Activated CD4-positive, alpha-beta memory T cell treated with anti-CD3 and anti-CD28 coated beads for 36 hours (primary cell): ENCODE data around the gene TMEM127. TPM values are rescaled to one million over a fixed set of nuclear protein-coding genes. Genes with fewer than 3 reads are reported as not detected.

Experiments
- CTCF ChIA-PET: fragments of 350-600 bp; sonication (Branson Sonifier 250); formaldehyde crosslinking; loops from one replicate; lab custom pipeline; 2021; ENCODE audit warnings: antibody characterized with exemption, inconsistent platforms; lab: Charles Lee
- POLR2A ChIA-PET: fragments of 350-600 bp; sonication (Branson Sonifier 250); formaldehyde crosslinking; loops from one replicate; lab custom pipeline; 2021; ENCODE audit warnings: antibody characterized with exemption; lab: Charles Lee
- DNase-seq: peaks from one replicate; pipeline ENCODE4 v3.0.0-alpha.2; 2020
- H3K27ac Mint-ChIP-seq: one replicate; pipeline ENCODE4 v1.8.0; 2021; ENCODE audit warnings: mixed read lengths
- H3K27me3 Mint-ChIP-seq: one replicate; pipeline ENCODE4 v1.8.0; 2021; ENCODE audit warnings: mixed read lengths
- H3K36me3 Mint-ChIP-seq: one replicate; pipeline ENCODE4 v1.8.0; 2021; ENCODE audit warnings: mixed read lengths
- H3K4me1 Mint-ChIP-seq: one replicate; pipeline ENCODE4 v1.8.0; 2021; ENCODE audit warnings: low read depth, mixed read lengths
- H3K4me3 Mint-ChIP-seq: one replicate; pipeline ENCODE4 v1.8.0; 2021; ENCODE audit warnings: mild to moderate bottlenecking, mixed read lengths
- H3K9me3 Mint-ChIP-seq: one replicate; pipeline ENCODE4 v1.8.0; 2021; ENCODE audit warnings: mixed read lengths
- intact Hi-C: fragments of 100-400 bp; cut with micrococcal nuclease; formaldehyde crosslinking; loops from one replicate; pipeline ENCODE4 v1.15.1; 2023
- total RNA-seq, 2 experiments: library from RNA; stranded (reverse); gene quantifications; one replicate each; pipeline ENCODE4 v1.2.3, GENCODE V29; 2021

Gene TMEM127
- total RNA-seq, 2 experiments from 2014 or later: 19.3 to 22.2 TPM

- CTCF ChIA-PET: interaction anchor here (1.9 kb wide), 1 partner anchor 27 kb away, joined by 4 read pairs; no protein-coding TSS in a partner anchor
- no peak overlapping the region for H3K27ac Mint-ChIP-seq
- DNase-seq: no peak
- POLR2A ChIA-PET: no interaction called here
- H3K4me3 Mint-ChIP-seq: no peak overlapping the region
- no peaks in the 10 kb centered on the region for H3K27me3 Mint-ChIP-seq
- intact Hi-C loops: no loop called here
- no peaks in the 10 kb centered on the region for H3K9me3 Mint-ChIP-seq
- H3K4me1 Mint-ChIP-seq: peaks cover 8% of the 10 kb centered on the region
- H3K36me3 Mint-ChIP-seq: peaks cover 78% of the 10 kb centered on the region
Measured at GRCh38 chr2:96291751-96292150, 26.0 kb upstream of the TMEM127 start.

GRCh38 chr2:96287273-96287856 is 21.6 kb upstream of the TMEM127 start:
- ChIA-PET POLR2A (interaction anchor here (0.9 kb wide), 1 partner anchor 19 kb away, joined by 3 read pairs; no protein-coding TSS in a partner anchor), CTCF (interaction anchor here (0.6 kb wide), 1 partner anchor 20 kb away, joined by 3 read pairs; no protein-coding TSS in a partner anchor)
- no peaks in the 10 kb centered on the region for H3K27me3 Mint-ChIP-seq
- no peak for DNase-seq
- peaks cover 82% of the 10 kb centered on the region for H3K36me3 Mint-ChIP-seq
- no peaks in the 10 kb centered on the region for H3K9me3 Mint-ChIP-seq
- intact Hi-C loops: no loop called here
- peaks cover 8% of the 10 kb centered on the region for H3K4me1 Mint-ChIP-seq
- peak overlapping the region; percentile 74 for H3K27ac Mint-ChIP-seq
- H3K4me3 Mint-ChIP-seq: no peak overlapping the region

GRCh38 chr2:96276787-96277499 is 11.1 kb upstream of the TMEM127 start:
- H3K9me3 Mint-ChIP-seq: no peaks in the 10 kb centered on the region
- no peak overlapping the region for H3K4me3 Mint-ChIP-seq
- no peaks in the 10 kb centered on the region for H3K27me3 Mint-ChIP-seq
- ChIA-PET POLR2A (interaction anchor here (1.5 kb wide), 1 partner anchor 87 kb away, joined by 4 read pairs; no protein-coding TSS in a partner anchor), CTCF (no interaction called here)
- DNase-seq: no peak
- H3K4me1 Mint-ChIP-seq: no peaks in the 10 kb centered on the region
- H3K27ac Mint-ChIP-seq: no peak overlapping the region
- H3K36me3 Mint-ChIP-seq: peaks cover 58% of the 10 kb centered on the region
- intact Hi-C loops: no loop called here

- intact Hi-C loops: no loop called here
- Mint-ChIP-seq H3K27ac (peak overlapping the region; percentile 47), H3K9me3 (no peaks in the 10 kb centered on the region), H3K36me3 (peaks cover 54% of the 10 kb centered on the region), H3K4me1 (no peaks in the 10 kb centered on the region), H3K4me3 (no peak overlapping the region), H3K27me3 (no peaks in the 10 kb centered on the region)
- ChIA-PET POLR2A (no interaction called here), CTCF (no interaction called here)
- no peak for DNase-seq
Measured at GRCh38 chr2:96274355-96275056, 8.7 kb upstream of the TMEM127 start.

GRCh38 chr2:96273763-96274162 is 8.0 kb upstream of the TMEM127 start:
- Mint-ChIP-seq H3K4me1 (peaks cover 3% of the 10 kb centered on the region), H3K9me3 (no peaks in the 10 kb centered on the region), H3K36me3 (peaks cover 53% of the 10 kb centered on the region), H3K27ac (no peak overlapping the region), H3K4me3 (no peak overlapping the region), H3K27me3 (no peaks in the 10 kb centered on the region)
- CTCF ChIA-PET: no interaction called here
- POLR2A ChIA-PET: no interaction called here
- no peak for DNase-seq
- intact Hi-C loops: no loop called here

- DNase-seq: no peak
- CTCF ChIA-PET: interaction anchor here (1.6 kb wide), 1 partner anchor 133 kb away, joined by 3 read pairs; no protein-coding TSS in a partner anchor
- Mint-ChIP-seq H3K27me3 (no peaks in the 10 kb centered on the region), H3K4me3 (no peak overlapping the region), H3K36me3 (peaks cover 48% of the 10 kb centered on the region), H3K27ac (no peak overlapping the region), H3K9me3 (no peaks in the 10 kb centered on the region), H3K4me1 (peaks cover 19% of the 10 kb centered on the region)
- intact Hi-C loops: no loop called here
- POLR2A ChIA-PET: no interaction called here
Measured at GRCh38 chr2:96271995-96272394, 6.2 kb upstream of the TMEM127 start.

GRCh38 chr2:96267159-96267971 is 1.6 kb upstream of the TMEM127 start:
- peaks cover 41% of the 10 kb centered on the region for H3K4me1 Mint-ChIP-seq
- H3K36me3 Mint-ChIP-seq: peaks cover 35% of the 10 kb centered on the region
- intact Hi-C loops: loop anchor here (1.0 to 5.0 kb wide), 6 partner anchors 55 to 270 kb away; partner anchors contain the start of genes ARID5A, DUSP2 and NCAPH
- H3K27ac Mint-ChIP-seq: peak overlapping the region; percentile 89
- POLR2A ChIA-PET: interaction anchor here (0.9 to 3.1 kb wide), 7 partner anchors 21 to 125 kb away, joined by 3 to 20 read pairs (median 5); partner anchors contain the start of genes DUSP2, SNRNP200 and STARD7
- CTCF ChIA-PET: interaction anchor here (0.7 to 2.5 kb wide), 17 partner anchors 20 to 275 kb away, joined by 3 to 20 read pairs (median 4); partner anchors contain the start of genes ANKRD36C, ASTL and STARD7
- H3K9me3 Mint-ChIP-seq: no peaks in the 10 kb centered on the region
- DNase-seq: peak; percentile 80
- H3K27me3 Mint-ChIP-seq: no peaks in the 10 kb centered on the region
- H3K4me3 Mint-ChIP-seq: peak overlapping the region; percentile 99

- peak; percentile 53 for DNase-seq
- Mint-ChIP-seq H3K27me3 (no peaks in the 10 kb centered on the region), H3K9me3 (no peaks in the 10 kb centered on the region), H3K4me1 (peaks cover 56% of the 10 kb centered on the region), H3K27ac (peak overlapping the region; percentile 51), H3K36me3 (peaks cover 31% of the 10 kb centered on the region), H3K4me3 (peak overlapping the region; percentile 99)
- POLR2A ChIA-PET: interaction anchor here (0.6 to 3.1 kb wide), 2 partner anchors 57 to 64 kb away, joined by 3 to 20 read pairs; partner anchors contain the start of gene STARD7
- CTCF ChIA-PET: interaction anchor here (1.0 to 2.1 kb wide), 6 partner anchors 26 to 273 kb away, joined by 3 to 8 read pairs (median 4); partner anchors contain the start of genes ADRA2B, ANKRD36C and STARD7
- intact Hi-C loops: loop anchor here (5.0 kb wide), 2 partner anchors 57 to 272 kb away; partner anchors contain the start of gene ARID5A
Measured at GRCh38 chr2:96265349-96265839, 403 bp downstream of the TMEM127 start.

- H3K36me3 Mint-ChIP-seq: peaks cover 29% of the 10 kb centered on the region
- peaks cover 62% of the 10 kb centered on the region for H3K4me1 Mint-ChIP-seq
- H3K9me3 Mint-ChIP-seq: no peaks in the 10 kb centered on the region
- no peaks in the 10 kb centered on the region for H3K27me3 Mint-ChIP-seq
- intact Hi-C loops: loop anchor here (5.0 kb wide), 2 partner anchors 57 to 272 kb away; partner anchors contain the start of gene ARID5A
- peak overlapping the region; percentile 51 for H3K27ac Mint-ChIP-seq
- H3K4me3 Mint-ChIP-seq: peak overlapping the region; percentile 80
- peak; percentile 39 for DNase-seq
- ChIA-PET POLR2A (no interaction called here), CTCF (interaction anchor here (0.6 to 1.4 kb wide), 8 partner anchors 28 to 272 kb away, joined by 3 to 5 read pairs (median 3); partner anchors contain the start of gene STARD7)
Measured at GRCh38 chr2:96264656-96265348, 995 bp downstream of the TMEM127 start.

- Mint-ChIP-seq H3K9me3 (no peaks in the 10 kb centered on the region), H3K36me3 (peaks cover 25% of the 10 kb centered on the region), H3K4me1 (peaks cover 70% of the 10 kb centered on the region), H3K27ac (no peak overlapping the region), H3K4me3 (peak overlapping the region; percentile 80), H3K27me3 (no peaks in the 10 kb centered on the region)
- DNase-seq: no peak
- CTCF ChIA-PET: interaction anchor here (0.6 to 1.4 kb wide), 10 partner anchors 29 to 272 kb away, joined by 3 to 5 read pairs (median 4); no protein-coding TSS in a partner anchor
- intact Hi-C loops: no loop called here
- POLR2A ChIA-PET: no interaction called here
Measured at GRCh38 chr2:96264086-96264485, 1.7 kb downstream of the TMEM127 start.
